GM18517 (cell line): ENCODE data around the gene RAD51B.

ENCODE experiments used
- ATAC-seq: cut with Tn5 transposase; IDR thresholded peaks from one replicate; pipeline ENCODE4 v1.9.1; 2021; ENCODE audit warnings: mild to moderate bottlenecking, moderate library complexity; ENCODE audit not compliant: unreplicated experiment

RAD51B gene

DNA sequence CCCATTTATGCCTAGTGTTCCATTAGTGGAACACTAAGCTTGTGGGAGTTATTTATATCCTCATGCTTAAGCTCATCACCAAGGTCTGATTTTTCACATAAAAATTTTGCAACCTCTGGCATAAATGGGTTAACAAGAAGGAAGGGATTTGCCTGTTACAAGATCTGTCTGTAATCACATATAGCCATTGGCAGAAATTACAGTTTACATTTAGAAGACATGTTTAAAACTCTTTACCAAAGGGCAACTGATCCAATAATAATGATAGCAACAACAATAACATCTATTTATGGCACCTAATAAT is 550.4 kb downstream of the RAD51B start:
- ATAC-seq = no peak

GRCh38 chr14:68372368-68372767 is 552.8 kb downstream of the RAD51B start:
- no peak for ATAC-seq

GRCh38 chr14:68373124-68373646 is 553.6 kb downstream of the RAD51B start:
- no peak for ATAC-seq

- no peak for ATAC-seq
Measured at GRCh38 chr14:68373847-68374444, 554.4 kb downstream of the RAD51B start.

- ATAC-seq = no peak
Measured at GRCh38 chr14:68374682-68375081, 555.1 kb downstream of the RAD51B start.

GRCh38 chr14:68375376-68375775 is 555.8 kb downstream of the RAD51B start:
- ATAC-seq = no peak

DNA sequence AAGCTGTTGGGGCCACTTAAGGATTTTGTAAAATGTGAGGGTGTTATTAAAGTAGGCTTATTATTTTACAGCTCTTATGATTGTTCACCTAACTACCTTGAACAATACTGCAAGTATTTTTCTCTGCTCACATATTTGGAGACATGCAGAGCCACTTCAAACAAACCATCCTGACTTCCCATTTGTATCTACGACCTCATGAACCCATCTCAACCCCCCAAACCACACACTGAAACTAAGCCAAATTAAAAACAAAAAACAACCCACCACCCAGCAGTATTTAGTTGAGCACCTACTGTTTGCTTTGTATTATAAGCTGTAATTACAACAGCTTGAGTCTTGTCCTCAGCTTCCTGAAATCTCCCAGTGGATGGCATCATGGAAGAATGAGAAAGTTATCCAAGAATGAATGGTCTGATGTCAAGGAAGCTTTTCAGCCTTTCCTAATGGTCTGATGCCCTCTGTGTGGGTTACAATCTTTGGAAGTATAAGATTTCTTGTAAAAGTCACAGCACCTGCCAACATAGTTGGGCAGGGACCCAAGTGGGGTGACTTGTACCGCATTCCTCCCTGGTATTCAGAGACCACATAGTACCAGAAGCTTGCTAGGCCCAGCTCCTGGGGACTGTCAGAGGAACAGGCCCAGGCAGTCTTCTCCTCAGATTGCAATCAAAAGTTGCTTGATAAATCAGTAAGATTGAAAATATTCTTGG is 556.6 kb downstream of the RAD51B start:
- no peak for ATAC-seq

GRCh38 chr14:68377006-68377405 is 557.4 kb downstream of the RAD51B start:
- ATAC-seq = no peak

- ATAC-seq = no peak
Measured at GRCh38 chr14:68377459-68377858, 557.9 kb downstream of the RAD51B start.

GRCh38 chr14:68379510-68380328 is 560.1 kb downstream of the RAD51B start:
- no peak for ATAC-seq

GRCh38 chr14:68380329-68380741 is 560.8 kb downstream of the RAD51B start:
- peak; percentile 72 for ATAC-seq

DNA sequence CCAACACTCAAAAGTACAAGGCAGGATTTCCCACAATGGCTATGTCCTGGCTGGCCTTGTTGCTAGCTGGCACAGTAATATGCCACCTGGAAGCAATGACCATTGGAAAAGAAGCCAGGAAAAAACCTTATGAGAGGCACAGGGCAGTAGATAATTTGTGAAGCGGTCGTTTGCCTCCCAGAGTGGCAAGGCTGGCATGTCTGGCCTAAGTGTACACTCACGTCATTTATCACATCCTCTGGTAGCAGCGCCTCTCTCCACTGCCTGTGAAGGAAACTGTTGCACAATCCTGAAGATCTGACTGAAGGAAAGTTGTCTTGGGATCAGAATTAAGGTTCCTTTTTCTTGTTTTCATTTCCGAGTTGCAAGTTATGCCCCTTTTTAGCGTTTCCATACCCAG is 564.8 kb downstream of the RAD51B start:
- no peak for ATAC-seq

GRCh38 chr14:68384881-68385280 is 565.3 kb downstream of the RAD51B start:
- ATAC-seq = no peak

GRCh38 chr14:68386446-68386845 is 566.9 kb downstream of the RAD51B start:
- no peak for ATAC-seq

GRCh38 chr14:68386950-68387779 is 567.6 kb downstream of the RAD51B start:
- no peak for ATAC-seq

DNA sequence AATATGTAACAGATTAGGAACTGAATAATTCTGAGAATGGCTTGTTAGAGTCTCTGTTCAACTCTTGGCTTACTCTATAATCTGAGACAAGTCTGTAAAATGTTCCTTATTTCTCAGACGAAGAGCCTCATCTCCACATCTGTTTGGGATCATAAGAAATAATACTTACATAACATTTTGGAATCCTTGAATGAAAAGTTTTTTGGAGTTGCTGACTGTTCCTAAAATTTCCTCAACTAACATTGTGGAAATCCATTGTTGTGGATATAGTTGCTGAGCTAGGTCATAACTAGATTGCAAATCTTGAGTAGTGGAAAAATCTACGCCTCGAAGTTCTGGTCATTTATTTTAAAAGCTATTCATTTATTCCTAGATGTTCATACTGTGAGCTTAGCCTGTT is 570.4 kb downstream of the RAD51B start:
- ATAC-seq = no peak

DNA sequence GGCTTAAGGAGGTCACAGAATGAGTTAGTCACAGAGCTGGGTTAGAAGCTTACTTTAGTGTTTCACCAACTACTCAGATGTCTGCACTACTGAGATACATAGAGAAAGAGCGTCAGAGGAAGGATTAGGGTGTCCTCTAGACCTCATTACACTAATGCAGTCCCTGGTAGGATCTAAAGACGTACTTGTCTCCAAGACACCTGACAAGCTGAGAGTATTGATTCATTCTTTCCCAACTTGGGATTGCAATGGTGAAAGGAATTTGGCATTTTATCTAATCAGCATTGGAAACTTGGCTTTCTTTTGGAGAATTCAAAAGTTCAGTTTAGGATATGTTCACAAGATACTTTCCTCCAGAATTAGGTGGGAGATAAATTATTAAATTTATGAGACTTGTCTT is 571.2 kb downstream of the RAD51B start:
- ATAC-seq = no peak

DNA sequence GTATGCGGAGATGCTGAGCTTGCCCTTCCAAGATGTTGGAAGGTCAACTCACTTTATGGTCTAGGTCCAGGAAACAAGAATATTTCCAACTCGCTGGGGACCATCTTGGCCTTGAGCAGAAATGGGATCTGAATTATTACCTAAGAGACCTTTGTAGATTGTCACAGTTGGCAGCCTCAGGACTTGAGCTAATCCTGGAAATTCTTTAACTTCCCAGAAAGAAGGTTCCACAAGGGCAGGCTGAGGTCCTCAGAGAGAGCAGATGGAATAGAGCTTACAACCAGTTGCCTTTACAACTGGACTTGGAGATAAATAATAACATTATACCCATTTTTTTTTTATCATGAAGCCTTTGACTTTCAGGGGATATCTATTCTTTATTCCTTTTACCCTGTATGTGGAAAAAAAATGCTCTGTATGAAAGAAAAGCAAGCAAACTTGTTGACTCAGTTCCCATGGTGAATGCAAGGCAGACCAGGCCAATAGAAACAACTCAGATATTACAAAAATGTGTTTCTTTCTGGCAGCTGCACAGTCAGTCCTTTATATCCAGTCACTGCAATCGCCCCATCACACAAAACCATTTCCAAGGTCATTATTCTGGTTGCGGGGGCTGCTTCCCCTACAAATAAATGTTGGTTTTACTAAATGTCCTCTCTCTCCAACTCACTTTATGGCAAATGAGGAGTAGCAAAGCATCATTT is 571.9 kb downstream of the RAD51B start:
- no peak for ATAC-seq

DNA sequence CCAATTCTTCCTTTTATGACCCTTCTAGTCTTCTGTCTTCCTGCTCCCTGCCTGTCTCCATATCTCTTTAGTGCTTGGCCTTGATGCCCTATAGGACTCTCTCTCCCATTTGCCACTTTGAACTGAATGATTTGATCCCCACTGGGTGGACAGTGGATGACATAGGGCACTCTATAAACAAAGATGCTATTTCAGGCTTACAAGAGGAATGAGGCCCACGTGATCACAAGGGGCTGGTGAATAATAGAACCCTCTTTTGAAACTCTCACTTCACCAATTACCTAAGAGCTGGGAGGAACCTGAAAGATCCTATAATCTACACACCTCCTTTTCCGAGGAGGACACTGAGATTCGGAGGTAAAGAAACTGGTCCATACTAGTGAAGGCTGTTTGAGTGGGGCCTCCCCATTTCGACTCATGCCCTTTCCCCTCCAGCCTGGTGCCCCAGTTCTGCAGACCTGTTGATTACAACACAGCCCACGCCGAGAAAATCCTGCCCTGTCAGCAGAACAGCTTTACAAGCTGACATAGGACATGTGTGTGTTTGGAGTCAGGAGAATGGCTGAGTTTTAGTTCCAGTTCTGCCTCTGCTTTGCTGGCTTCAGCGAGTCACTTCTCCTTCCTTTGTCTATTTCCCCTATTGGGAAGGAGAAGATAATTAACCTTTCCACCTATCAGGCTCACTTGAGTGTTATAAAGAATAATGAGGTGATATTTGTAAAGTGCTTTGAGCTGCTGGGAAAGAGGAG is 573.0 kb downstream of the RAD51B start:
- no peak for ATAC-seq

GRCh38 chr14:68393259-68393658 is 573.7 kb downstream of the RAD51B start:
- ATAC-seq = no peak
